ENCODE results near the gene DNAAF2.

DNA sequence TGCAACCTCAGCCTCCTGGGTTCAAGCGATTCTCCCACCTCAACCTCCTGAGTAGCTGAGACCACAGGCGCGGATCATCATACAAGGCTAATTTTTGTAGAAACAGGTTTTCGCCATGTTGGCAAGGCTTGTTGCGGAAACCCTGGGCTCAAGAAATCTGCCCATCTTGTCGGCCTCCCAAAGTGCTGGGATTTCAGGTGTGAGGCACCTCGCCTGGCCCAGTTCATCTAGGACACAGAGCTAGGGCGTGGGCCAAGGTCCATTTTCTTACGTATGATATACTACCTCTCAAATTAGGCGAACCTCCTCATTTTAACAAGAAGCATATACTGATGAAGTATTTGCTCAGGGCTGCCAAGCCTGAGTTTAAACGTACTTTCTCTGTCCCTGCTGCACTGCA is 51.0 kb downstream of the DNAAF2 start:
- TF ChIP-seq TAF1 (IDR thresholded peaks at IDR 0.05; ENCODE audit: low read depth, low read length) (no peak), GABPA (IDR thresholded peaks at IDR 0.05; ENCODE audit: borderline replicate concordance, insufficient read depth, low read length) (no peak), SIX5 (IDR thresholded peaks at IDR 0.05; ENCODE audit: low read depth, low read length) (no peak), FOSL1 (IDR thresholded peaks at IDR 0.05; ENCODE audit: insufficient read depth, low read depth, low read length) (no peak)
- TF ChIP-seq, protein P1, sequence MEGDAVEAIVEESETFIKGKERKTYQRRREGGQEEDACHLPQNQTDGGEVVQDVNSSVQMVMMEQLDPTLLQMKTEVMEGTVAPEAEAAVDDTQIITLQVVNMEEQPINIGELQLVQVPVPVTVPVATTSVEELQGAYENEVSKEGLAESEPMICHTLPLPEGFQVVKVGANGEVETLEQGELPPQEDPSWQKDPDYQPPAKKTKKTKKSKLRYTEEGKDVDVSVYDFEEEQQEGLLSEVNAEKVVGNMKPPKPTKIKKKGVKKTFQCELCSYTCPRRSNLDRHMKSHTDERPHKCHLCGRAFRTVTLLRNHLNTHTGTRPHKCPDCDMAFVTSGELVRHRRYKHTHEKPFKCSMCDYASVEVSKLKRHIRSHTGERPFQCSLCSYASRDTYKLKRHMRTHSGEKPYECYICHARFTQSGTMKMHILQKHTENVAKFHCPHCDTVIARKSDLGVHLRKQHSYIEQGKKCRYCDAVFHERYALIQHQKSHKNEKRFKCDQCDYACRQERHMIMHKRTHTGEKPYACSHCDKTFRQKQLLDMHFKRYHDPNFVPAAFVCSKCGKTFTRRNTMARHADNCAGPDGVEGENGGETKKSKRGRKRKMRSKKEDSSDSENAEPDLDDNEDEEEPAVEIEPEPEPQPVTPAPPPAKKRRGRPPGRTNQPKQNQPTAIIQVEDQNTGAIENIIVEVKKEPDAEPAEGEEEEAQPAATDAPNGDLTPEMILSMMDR (IDR thresholded peaks at IDR 0.05; ENCODE audit: control extremely low read depth in 1 of 3, insufficient read depth in 1 of 3, low read depth in 1 of 3, low read length in 3 of 3): no peak
- TF ChIP-seq, protein P2, sequence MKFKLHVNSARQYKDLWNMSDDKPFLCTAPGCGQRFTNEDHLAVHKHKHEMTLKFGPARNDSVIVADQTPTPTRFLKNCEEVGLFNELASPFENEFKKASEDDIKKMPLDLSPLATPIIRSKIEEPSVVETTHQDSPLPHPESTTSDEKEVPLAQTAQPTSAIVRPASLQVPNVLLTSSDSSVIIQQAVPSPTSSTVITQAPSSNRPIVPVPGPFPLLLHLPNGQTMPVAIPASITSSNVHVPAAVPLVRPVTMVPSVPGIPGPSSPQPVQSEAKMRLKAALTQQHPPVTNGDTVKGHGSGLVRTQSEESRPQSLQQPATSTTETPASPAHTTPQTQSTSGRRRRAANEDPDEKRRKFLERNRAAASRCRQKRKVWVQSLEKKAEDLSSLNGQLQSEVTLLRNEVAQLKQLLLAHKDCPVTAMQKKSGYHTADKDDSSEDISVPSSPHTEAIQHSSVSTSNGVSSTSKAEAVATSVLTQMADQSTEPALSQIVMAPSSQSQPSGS (IDR thresholded peaks at IDR 0.05; ENCODE audit: low read length): no peak; the same call in 1 of the 2 replicates

Data from H1 (cell line).